ENCODE data around the gene SSR4. TPM values are rescaled to one million over a fixed set of nuclear protein-coding genes. Genes with fewer than 3 reads are reported as not detected.
"Not testable (repeated sequence)": the region's sequence is repeated elsewhere in the genome, so short reads cannot be mapped to it uniquely, and the experiment has no call there.

The SSR4 gene
- total RNA-seq, 2 donors from 2014 or later = 204 to 212 TPM

GRCh38 chrX:153813161-153813560 is 18.7 kb downstream of the SSR4 start:
- peaks cover 20% of the 10 kb centered on the region for H3K4me1 Mint-ChIP-seq
- ATAC-seq (no peak), DNase-seq (no peak)
- peak overlapping the region; percentile 57 for H3K27ac Mint-ChIP-seq
- H3K9me3 ChIP-seq (ENCODE audit: control insufficient read depth, low read length, poor library complexity, severe bottlenecking) = no peaks in the 10 kb centered on the region
- peaks cover 2% of the 10 kb centered on the region for H3K36me3 Mint-ChIP-seq (ENCODE audit: low read depth)
- no peaks in the 10 kb centered on the region for H3K27me3 Mint-ChIP-seq
- no peak overlapping the region for H3K4me3 Mint-ChIP-seq

DNA sequence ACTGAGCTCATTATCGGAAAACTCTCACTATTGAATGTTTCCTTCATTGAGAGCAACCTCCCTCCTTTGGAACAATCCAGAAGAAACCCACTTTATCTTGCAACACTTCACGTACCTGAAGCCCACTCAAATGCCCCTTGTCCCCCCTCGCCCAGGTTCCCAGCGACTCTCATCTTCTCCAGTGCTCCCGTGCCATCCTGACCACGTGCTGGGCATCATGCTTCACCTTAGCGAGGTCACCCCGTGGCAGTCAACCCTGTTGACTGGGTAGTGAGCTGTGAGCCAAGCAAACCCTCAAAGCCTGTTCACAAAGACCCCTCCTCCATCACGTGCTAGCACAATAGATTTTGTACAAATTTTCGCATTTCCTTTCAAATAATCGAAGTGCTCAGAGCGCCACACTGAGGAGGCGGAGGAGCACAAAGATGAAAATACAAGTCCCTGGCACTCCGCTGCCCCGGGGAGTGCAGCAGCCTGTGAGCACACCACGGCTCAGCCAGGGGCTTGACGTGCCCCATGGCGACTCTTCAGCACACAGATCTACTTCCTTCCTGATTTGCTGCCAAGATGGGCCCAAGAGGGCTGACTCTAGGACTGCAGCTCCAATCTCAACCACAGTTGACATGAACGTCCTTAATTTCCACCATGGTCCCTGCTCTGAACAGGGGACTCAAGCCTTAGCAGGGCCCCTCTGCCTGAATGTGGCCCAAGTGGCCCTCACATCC is 20.3 kb downstream of the SSR4 start:
- ATAC-seq (no peak), DNase-seq (no peak)
- H3K4me3 Mint-ChIP-seq = no peak overlapping the region
- H3K36me3 Mint-ChIP-seq (ENCODE audit: low read depth) = peaks cover 2% of the 10 kb centered on the region
- H3K27me3 Mint-ChIP-seq = no peaks in the 10 kb centered on the region
- peaks cover 25% of the 10 kb centered on the region for H3K4me1 Mint-ChIP-seq
- no peaks in the 10 kb centered on the region for H3K9me3 ChIP-seq (ENCODE audit: control insufficient read depth, low read length, poor library complexity, severe bottlenecking)
- no peak overlapping the region for H3K27ac Mint-ChIP-seq

GRCh38 chrX:153816831-153817690 is 22.6 kb downstream of the SSR4 start:
- H3K9me3 ChIP-seq (ENCODE audit: control insufficient read depth, low read length, poor library complexity, severe bottlenecking) = no peaks in the 10 kb centered on the region
- peaks cover 27% of the 10 kb centered on the region for H3K4me1 Mint-ChIP-seq
- no peak for DNase-seq
- no peaks in the 10 kb centered on the region for H3K27me3 Mint-ChIP-seq
- H3K27ac Mint-ChIP-seq = peak overlapping the region; percentile 65
- peak; percentile 66 for ATAC-seq
- H3K4me3 Mint-ChIP-seq = peak overlapping the region; percentile 86
- peaks cover 2% of the 10 kb centered on the region for H3K36me3 Mint-ChIP-seq (ENCODE audit: low read depth)

DNA sequence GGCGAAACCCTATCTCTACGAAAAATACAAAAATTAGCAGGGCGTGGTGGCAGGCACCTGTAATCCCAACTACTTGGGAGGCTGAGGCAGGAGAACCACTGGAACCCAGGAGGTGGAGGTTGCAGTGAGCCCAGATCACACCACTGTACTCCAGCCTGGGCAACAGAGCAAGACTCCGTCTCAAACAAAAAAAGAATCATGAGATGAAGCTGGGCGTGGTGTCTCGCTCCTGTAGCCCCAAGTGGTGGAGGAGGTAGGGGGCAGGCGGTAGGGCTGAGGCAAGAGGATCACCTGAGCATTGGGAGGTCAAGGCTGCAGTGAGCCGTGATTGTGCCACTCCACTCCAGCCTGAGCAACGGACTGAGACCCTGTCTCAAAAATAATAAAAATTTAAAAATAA is 23.6 kb downstream of the SSR4 start:
- H3K27ac Mint-ChIP-seq, ATAC-seq: not testable (repeated sequence)

DNA sequence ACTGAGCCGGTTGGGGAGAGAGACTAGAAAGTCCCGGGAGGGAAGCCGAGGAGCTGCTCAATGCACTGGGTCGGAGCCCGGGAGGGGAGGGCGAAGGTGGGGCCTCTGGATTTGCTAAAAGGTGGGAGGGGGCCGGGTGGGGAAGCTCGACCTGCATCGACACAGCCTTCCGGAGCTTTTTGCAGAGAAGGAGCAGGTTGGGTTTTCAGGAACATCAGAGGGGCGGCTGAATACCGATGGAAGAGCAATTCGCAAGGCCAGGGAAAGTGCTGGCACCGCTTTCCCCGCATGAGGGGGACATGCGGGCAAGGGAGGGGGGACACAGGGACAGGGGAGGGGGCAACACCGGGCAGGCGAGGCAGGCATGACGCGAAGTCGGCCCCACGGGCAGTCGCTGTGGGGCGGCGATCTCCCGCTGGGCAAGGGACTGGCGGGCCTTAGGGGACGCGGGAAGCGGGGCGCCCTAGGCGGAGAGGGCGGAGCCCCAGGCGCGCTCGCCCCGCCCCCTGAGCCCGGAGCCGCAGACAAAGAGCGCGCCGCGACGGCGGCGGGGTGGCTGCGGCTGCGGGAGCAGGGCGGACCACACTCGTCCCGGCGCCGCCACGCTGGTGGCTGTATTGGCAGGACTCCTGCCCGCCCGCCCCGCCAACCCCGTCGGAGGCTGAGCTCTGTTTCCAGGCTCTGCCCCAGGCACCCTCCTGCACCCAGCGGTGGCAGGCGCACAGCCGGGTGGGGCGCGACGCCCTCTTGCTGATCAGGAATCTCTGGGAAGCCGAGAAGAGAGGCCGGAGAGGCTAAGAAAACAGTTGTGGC is 24.3 kb downstream of the SSR4 start:
- ATAC-seq = peak; percentile 72
- H3K9me3 ChIP-seq (ENCODE audit: control insufficient read depth, low read length, poor library complexity, severe bottlenecking) = no peaks in the 10 kb centered on the region
- Mint-ChIP-seq H3K4me3 (peak overlapping the region; percentile 62), H3K4me1 (peaks cover 33% of the 10 kb centered on the region), H3K27me3 (no peaks in the 10 kb centered on the region), H3K36me3 (ENCODE audit: low read depth) (no peaks in the 10 kb centered on the region), H3K27ac (no peak overlapping the region)
- DNase-seq = peak; percentile 38 to 62 (median 61)

More for the DNA sequence above, 23.6 kb downstream of the SSR4 start:
- not testable (repeated sequence) for H3K27me3 Mint-ChIP-seq; DNase-seq; H3K36me3 Mint-ChIP-seq (ENCODE audit: low read depth); H3K9me3 ChIP-seq (ENCODE audit: control insufficient read depth, low read length, poor library complexity, severe bottlenecking)
- H3K4me1 Mint-ChIP-seq = peaks cover 32% of the 10 kb centered on the region
- H3K4me3 Mint-ChIP-seq = peak overlapping the region; percentile 59

DNA sequence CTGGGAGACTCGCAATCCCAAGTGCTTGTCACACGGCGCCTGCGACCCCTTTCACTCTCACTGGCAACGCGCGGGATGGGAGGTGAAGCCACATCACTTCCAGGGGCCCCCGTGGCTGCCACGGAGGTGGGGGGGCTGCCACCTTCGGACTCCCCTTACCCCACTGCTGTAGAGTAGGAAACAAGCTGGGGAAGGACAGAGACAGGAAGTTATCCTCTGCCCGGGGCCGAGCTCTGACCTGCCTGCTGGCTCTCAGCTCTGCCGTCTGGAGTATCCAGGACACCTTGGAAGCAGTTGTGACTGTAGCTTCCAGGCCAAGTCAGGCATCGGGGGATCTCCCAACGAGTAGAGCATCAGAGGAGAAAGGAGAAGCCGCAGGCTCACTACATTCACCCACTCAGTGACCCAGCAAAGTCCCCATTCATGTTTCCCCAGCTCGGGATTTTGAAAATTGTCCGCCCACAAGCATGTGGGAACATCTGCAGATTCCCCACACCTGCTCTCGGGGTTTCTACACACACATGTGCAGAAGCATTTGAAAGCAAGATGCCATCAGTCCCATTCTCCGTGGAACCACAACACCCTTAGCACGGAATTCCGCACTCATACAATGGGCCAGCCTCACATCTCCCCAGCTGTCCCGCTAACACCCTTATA is 25.0 kb downstream of the SSR4 start:
- no peaks in the 10 kb centered on the region for H3K9me3 ChIP-seq (ENCODE audit: control insufficient read depth, low read length, poor library complexity, severe bottlenecking)
- H3K27ac Mint-ChIP-seq = no peak overlapping the region
- DNase-seq = no peak
- no peaks in the 10 kb centered on the region for H3K36me3 Mint-ChIP-seq (ENCODE audit: low read depth)
- H3K4me1 Mint-ChIP-seq = peaks cover 33% of the 10 kb centered on the region
- H3K27me3 Mint-ChIP-seq = no peaks in the 10 kb centered on the region
- no peak for ATAC-seq
- peak overlapping the region; percentile 31 for H3K4me3 Mint-ChIP-seq

GRCh38 chrX:153820601-153821000 is 26.1 kb downstream of the SSR4 start:
- no peak for DNase-seq
- Mint-ChIP-seq H3K4me1 (peaks cover 26% of the 10 kb centered on the region), H3K4me3 (peak overlapping the region; percentile 59), H3K27me3 (no peaks in the 10 kb centered on the region), H3K36me3 (ENCODE audit: low read depth) (no peaks in the 10 kb centered on the region), H3K27ac (no peak overlapping the region)
- ATAC-seq = no peak
- H3K9me3 ChIP-seq (ENCODE audit: control insufficient read depth, low read length, poor library complexity, severe bottlenecking) = no peaks in the 10 kb centered on the region

- Mint-ChIP-seq H3K27me3 (no peaks in the 10 kb centered on the region), H3K4me3 (peak overlapping the region; percentile 59), H3K27ac (no peak overlapping the region)
Observed at GRCh38 chrX:153821066-153821465, 26.6 kb downstream of the SSR4 start.

DNA sequence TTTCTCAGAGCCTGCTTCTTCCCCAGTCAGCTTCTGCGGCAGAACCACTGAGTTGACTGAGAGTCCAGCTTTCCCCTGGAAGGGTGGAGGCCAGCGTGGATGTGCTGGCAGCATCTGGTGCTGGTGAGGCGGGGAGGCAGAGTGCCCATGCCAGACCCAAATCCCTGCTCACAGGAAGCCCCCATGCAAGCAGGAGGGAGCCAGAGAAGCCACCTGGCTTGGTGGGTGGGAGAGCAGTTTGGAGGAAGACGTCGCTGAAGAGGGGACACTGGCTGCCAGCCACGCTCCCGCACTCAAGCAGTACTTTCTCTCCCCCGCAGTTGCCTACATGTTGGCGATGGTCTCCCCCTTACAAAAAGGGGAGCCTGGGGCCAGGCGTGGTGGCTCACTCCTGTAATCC is 29.9 kb downstream of the SSR4 start:
- no peak for DNase-seq
- ATAC-seq = no peak
- no peak overlapping the region for H3K27ac Mint-ChIP-seq
- no peaks in the 10 kb centered on the region for H3K9me3 ChIP-seq (ENCODE audit: control insufficient read depth, low read length, poor library complexity, severe bottlenecking)
- H3K4me3 Mint-ChIP-seq = no peak overlapping the region
- H3K27me3 Mint-ChIP-seq = no peaks in the 10 kb centered on the region
- peaks cover 34% of the 10 kb centered on the region for H3K4me1 Mint-ChIP-seq
- H3K36me3 Mint-ChIP-seq (ENCODE audit: low read depth) = no peaks in the 10 kb centered on the region

More at GRCh38 chrX:153821066-153821465, 26.6 kb downstream of the SSR4 start:
- ATAC-seq (no peak), DNase-seq (no peak)
- Mint-ChIP-seq H3K36me3 (ENCODE audit: low read depth) (no peaks in the 10 kb centered on the region), H3K4me1 (peaks cover 28% of the 10 kb centered on the region)
- no peaks in the 10 kb centered on the region for H3K9me3 ChIP-seq (ENCODE audit: control insufficient read depth, low read length, poor library complexity, severe bottlenecking)

DNA sequence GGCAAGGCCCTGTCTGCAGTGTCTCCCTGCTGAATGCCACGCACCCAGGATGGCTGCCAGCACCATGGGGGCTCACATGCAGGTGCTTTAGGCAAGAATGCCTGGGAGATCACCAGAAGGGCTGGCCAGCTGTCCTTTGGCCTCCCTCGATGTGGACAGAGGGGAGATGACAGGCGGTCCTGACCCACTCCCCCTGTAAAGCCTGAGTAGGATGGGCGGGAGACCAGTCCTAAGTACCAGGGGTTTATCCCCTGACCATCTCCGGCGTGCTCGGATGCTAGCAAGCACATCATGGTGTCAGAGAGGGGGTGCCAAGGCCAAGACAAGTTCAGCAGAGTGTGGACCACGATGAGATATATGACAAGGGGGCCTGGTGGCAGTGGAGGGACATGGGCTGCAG is 30.6 kb downstream of the SSR4 start:
- H3K36me3 Mint-ChIP-seq (ENCODE audit: low read depth) = no peaks in the 10 kb centered on the region
- H3K27me3 Mint-ChIP-seq = no peaks in the 10 kb centered on the region
- DNase-seq = no peak
- no peaks in the 10 kb centered on the region for H3K9me3 ChIP-seq (ENCODE audit: control insufficient read depth, low read length, poor library complexity, severe bottlenecking)
- no peak overlapping the region for H3K4me3 Mint-ChIP-seq
- no peak for ATAC-seq
- H3K27ac Mint-ChIP-seq = no peak overlapping the region
- peaks cover 31% of the 10 kb centered on the region for H3K4me1 Mint-ChIP-seq

- peaks cover 27% of the 10 kb centered on the region for H3K4me1 Mint-ChIP-seq
- H3K27ac Mint-ChIP-seq = no peak overlapping the region
- no peak overlapping the region for H3K4me3 Mint-ChIP-seq
Observed at GRCh38 chrX:153827016-153827415, 32.5 kb downstream of the SSR4 start.

DNA sequence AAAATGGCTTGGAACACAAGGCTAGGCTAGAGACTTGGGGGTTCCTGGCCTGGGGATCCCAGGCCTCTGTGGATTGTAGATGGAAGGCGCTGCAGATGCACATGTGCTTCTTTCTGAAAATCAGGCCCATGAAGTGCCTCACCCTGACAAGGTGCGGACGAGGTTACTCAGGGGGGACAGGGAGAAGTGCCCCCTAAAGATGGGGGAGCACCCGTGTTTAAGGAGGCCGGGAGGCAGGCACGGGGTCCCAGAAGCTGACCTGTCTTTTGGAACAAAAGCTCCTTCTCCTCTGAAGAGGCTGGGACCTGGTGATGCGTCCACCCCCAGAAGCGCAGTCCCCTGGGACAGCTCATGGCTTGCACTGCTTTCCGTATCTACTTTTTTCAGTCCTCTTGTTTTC is 33.4 kb downstream of the SSR4 start:
- Mint-ChIP-seq H3K27me3 (no peaks in the 10 kb centered on the region), H3K4me1 (peaks cover 21% of the 10 kb centered on the region), H3K27ac (no peak overlapping the region), H3K4me3 (no peak overlapping the region), H3K36me3 (ENCODE audit: low read depth) (no peaks in the 10 kb centered on the region)
- no peaks in the 10 kb centered on the region for H3K9me3 ChIP-seq (ENCODE audit: control insufficient read depth, low read length, poor library complexity, severe bottlenecking)
- ATAC-seq (no peak), DNase-seq (no peak)

More at GRCh38 chrX:153827016-153827415, 32.5 kb downstream of the SSR4 start:
- ATAC-seq (no peak), DNase-seq (no peak)
- H3K36me3 Mint-ChIP-seq (ENCODE audit: low read depth) = no peaks in the 10 kb centered on the region
- no peaks in the 10 kb centered on the region for H3K27me3 Mint-ChIP-seq
- H3K9me3 ChIP-seq (ENCODE audit: control insufficient read depth, low read length, poor library complexity, severe bottlenecking) = no peaks in the 10 kb centered on the region

Measured in T-helper 17 cell (primary cell).